ENCODE measurements around the gene TCEANC2. TPM values are rescaled to one million over a fixed set of nuclear protein-coding genes. Genes with fewer than 3 reads are reported as not detected.
A peak's percentile ranks its signal among the peaks of the same experiment; 100 is the strongest.

The TCEANC2 gene
- polyA plus RNA-seq, 1 donor: 5.4 TPM

DNA sequence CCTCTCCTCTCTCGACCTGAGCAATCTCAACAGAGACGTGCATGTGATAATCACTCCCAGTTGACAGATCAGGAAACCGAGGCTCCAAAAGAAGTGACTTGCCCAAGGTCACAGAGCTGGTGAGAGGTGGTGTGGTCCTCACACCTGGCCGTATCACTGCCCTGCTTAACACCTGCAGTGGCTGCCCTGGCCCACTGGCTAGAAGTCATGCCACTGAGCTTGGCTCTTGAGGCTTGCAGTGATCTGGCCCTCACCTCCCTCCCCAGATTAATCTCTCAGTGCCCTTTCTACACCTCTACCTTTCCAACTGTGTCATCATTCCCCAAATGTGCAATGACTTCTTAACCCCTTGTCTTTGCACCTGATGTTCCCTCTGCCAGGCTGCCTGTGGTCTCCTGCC is 60.6 kb downstream of the TCEANC2 start:
- no peak for DNase-seq (ENCODE audit: low read depth)

DNA sequence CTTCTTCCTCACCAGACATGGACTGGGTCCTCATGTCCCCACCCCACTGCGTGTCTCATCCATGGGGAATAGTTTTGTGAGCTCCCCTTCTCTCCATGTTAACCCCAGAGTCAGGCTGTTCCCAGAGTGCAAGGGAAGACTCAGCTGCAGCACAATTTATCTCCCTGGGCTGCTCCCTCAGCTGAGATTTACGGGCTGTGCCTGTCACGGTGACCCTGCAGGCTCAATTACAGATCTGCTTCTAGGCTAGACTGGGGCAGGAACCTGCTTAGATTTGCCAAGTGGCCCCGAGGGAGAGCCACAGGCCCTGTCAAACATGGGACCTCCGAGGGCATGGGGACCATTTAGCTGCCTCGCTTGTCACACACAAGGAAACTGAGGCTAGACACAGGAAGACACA is 61.5 kb downstream of the TCEANC2 start:
- DNase-seq (ENCODE audit: low read depth): no peak

DNA sequence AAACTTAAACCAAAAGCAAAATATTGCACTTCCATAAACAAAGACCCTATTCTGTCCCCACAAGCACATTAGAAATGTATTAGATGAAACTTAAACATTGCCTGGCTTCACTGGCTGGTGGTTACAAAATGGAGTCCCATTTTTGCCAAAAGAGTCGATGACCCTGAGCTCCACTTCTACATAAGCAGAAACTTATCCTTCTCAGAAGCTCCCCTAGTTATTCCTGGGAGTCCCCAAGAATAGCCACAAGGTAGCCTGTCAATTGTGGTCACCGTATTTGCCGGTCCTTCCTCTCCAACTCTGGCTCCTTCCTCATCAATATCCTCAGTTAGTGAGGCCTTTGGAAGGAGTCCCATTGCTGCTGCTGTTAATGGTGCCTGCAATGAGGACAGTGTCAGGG is 62.1 kb downstream of the TCEANC2 start:
- DNase-seq (ENCODE audit: low read depth): no peak

DNA sequence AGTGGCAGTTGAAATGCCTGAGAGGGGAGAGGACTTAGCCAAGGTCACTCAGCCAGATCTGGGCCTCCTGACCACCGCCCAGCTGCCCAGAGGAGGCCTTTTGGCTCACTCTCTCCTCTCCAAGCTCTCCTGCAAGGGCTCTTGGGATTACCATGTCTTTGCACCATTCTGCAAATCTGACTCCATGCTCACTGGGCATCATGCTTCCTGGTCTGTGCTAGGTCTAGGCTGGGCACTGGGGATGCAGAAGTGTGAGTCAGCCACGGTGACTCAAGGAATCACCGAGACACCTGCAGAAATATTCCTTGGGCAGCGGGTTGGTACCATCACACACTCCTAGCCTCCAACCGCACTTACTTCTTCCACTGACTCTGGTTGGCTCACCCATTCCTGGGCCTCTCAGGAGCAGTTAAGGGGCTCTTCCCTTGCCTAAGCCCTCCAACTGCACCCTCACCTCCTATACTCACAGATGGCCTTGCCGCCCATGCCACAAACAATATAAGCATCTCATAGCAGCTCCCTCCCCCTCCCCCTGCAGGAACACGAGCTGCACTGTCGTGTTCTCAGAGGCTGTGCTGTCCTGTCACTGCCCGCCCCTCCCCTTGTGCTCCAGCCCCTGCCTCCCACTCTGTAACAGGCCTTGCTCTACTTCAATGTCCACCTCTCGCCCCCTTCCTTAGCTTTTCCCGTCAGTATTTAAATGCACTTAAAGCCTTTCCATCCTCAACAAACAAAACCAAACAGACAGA is 64.6 kb downstream of the TCEANC2 start:
- no peak for DNase-seq (ENCODE audit: low read depth)

DNA sequence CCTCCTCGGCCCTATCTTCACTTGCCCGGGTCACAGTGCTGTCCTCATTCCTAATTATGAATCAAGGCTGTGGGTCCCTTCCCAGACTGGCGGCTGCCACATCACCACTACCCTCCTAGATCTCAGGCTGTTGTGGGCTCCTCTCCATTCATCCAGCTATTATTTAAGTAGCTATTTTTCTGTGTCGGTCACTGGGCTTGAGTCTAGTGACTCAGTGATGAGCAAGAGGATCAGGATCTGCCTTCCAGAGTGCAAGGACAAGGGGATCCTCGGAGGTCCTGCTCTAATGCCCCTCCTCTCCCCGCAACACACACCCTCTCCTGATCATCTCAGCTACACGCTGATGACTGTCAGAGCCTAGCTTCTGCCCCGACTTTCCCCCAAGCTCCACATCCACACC is 65.3 kb downstream of the TCEANC2 start:
- no peak for DNase-seq (ENCODE audit: low read depth)

DNA sequence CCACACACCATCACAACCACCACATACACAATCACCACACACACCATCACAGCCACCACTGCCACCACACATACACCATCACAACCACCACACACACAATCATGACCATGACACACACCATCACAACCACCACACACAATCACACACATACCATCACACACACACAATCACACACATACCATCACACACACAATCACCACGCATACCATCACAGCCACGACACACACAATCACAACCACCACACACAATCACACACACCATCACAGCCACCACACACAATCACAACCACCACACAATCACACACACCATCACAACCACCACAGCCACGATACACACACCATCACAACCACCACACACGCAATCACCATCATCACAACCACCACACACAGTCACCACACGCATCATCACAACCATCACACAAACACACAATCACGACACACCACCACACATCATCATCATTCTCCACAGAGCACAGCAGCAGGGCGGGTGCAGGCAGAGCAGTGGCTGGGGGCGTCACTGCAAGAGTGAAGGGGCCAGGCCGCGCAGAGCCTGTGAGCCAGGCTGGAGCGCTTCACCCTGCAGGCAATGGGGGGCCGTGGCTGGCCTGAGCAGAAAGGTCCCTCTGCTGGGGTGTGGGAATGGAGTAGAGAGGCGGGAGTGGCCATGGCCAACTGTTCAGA is 66.8 kb downstream of the TCEANC2 start:
- no peak for DNase-seq (ENCODE audit: low read depth)

DNA sequence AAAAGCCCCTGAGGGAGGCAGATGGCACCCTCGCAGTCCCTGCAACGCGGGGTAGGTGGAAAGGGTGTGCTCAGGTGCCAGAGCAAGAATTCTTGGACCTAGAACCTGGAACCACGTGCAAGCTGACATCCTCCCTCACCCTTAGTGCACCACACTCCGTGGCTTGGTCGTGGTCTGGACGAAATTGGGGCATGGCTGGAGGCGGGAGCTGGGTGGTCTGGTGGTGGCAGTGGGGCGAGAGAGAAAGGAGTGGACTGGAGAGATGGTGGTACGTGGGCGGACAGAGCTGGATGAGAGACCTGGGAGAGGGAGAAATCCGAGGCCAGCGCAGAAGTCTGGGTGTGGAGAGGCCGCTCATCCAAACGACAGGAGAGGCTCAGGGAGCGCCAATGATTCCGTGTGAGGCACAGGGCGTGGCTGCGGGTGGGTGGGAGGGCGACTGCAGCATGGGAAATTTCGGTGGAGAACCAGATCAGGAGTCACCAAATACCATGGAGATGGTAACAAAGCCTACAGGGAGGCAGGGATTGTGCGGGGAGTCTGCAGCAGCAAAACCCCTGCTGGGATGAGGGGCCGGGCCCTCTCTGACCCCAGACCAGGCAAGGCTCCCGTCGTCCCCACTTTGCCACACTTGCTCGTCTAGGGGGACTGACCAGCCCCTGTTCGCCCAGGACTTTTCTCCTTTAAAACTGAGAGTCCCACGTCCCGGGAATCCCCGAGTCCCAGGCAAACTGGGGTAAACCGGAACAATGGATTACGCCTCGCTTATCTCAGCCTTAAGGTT is 67.5 kb downstream of the TCEANC2 start:
- DNase-seq (ENCODE audit: low read depth): no peak

DNA sequence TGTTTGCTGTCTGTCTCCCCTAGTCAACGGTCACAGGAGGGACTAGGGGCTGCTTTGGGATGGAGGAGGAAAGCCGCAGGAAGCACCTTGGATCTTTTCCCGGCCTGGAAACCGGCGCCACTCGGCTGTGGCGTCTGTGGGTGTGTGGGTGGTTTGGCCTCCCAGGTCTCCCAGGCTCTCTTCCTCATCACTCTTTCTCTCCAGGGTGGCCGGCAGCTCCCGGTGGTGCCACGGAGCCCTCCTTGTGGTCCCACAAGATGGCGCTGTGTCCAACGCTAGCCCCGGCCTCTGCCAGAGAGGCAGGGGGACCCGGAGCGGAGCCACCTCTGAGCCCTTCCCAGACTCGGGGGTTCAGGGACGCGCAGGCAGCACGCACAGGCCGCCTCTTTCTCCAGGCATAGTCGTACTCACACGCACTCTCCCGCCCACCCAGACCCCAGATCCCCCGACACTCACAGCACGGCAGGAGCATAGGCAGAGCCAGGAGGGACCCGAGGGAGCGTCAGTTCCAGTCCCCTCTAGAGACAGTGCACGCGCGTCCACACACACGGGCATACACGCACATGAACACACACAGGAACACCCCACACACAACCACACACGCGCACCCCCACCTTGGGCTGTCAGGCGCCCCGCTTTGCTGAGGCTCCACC is 68.2 kb downstream of the TCEANC2 start:
- DNase-seq (ENCODE audit: low read depth): peak; percentile 22

DNA sequence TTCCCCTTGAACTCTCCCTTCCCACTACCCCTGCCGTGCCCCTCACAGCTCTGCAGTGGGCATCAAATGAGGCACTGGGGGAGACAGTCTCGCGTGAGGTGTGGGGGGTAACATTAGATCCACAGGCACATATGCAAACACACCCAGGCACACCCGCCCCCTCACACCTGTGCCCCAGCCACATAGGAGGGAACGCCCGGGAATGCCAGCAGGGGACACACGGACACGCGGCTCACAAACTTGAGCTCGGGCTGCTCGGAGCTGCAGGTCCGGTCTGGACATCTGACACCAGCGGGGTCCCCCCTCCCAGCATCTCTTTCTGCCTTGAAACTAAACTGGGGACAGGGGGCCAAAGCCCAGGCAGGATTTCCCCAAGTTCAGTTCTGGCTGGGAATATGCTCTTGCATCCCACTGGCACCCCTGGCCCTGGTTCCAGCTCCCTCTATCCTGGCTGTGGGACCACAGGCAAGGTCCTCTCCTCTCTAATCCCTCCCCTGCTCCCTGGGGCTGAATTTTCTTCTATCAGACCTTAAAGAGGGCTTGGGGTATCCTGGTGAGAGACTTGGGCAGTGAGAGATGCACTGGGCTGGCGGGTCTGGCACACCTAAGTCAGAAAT is 68.8 kb downstream of the TCEANC2 start:
- DNase-seq (ENCODE audit: low read depth): no peak

DNA sequence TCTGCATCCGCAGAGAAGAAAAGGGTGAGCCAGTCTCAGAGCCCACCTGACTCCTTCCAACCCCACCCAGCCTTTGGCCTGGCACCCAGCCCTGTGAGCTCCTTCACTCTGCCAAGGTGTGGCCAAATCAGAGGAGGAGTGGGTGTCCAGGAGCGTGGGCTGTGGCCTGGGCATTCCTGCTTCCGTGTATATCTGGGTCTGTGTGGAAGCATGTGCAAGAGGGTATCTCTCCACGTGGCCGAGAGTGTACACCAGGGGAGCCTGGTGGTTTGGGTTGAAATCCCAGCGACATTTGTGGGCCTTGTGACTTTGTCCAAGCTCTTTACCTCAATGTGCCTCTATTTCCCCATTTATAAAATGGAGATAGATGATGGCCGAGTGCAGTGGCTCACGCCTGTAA is 69.6 kb downstream of the TCEANC2 start:
- DNase-seq (ENCODE audit: low read depth): no peak

DNA sequence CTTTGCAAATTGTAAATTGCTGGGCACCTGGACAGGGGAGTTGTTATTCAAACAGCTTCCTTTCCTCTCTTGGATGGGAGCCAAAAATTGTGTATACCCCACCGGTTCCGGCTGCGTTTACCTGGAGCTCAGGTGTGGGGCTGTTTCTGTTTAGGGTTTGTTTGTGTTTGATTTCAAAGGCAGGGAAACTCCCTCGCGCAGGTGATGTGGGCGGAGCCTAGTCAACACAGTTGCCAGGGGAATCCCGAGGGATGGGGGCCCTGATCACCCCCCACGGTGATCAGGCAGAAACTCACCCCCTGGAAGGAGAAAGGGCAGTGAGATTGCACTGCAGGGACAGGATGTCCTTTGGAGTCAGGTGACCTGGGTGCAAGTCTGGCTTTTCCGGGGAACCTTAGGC is 71.1 kb downstream of the TCEANC2 start:
- no peak for DNase-seq (ENCODE audit: low read depth)

DNA sequence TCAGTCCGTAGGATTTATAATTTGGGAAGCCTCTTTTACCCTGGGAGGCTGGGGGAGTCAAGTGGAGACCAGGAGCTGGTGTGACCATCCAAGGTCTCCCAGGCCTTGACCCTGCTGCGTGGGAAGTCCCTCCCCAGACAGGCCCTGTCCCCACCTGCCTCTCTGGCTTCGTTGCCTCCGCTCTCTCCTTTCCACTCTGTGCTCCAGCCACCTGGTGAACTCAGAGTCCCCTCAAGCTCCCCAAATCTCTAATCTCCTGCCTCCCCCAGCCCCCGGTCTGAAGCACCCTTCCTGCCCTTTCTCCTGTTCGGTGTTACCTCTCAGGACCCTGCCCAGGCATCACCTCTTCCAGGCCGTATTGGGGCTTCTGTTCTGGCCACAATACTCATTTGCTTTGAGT is 71.5 kb downstream of the TCEANC2 start:
- DNase-seq (ENCODE audit: low read depth): no peak

DNA sequence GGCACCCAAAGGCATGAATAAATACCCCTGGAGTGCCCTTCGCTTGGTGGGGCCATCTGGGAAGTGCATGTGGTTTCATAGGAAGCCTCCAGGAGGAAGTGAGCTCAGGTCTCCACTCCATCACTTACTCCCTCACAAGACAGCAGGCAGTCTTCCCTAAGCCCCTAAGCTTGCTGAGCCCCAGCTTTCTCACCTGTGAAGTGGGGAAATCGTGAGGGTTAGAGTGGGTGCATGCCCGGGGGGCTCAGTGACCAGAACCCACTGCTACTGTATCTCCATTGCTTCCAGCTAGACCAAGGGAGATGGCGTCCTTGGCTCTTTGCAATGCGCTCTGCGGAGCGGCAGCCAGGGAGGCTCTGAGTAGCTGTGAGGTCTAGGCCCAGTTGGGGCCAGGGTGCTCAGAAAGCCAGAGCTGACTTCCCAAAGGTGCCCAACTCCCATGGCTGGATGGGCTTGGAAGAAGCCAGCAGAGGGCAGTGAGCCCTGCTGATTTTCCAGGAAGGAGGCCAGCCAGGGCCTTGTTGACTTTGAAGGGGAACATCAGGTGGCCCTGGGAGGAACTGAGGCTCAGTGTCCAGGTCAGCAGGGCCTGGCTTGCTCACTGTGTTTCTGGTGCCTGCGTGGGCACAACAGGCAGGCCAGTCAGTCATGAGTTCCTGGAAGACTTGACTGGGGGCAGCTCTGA is 72.1 kb downstream of the TCEANC2 start:
- DNase-seq (ENCODE audit: low read depth): no peak

DNA sequence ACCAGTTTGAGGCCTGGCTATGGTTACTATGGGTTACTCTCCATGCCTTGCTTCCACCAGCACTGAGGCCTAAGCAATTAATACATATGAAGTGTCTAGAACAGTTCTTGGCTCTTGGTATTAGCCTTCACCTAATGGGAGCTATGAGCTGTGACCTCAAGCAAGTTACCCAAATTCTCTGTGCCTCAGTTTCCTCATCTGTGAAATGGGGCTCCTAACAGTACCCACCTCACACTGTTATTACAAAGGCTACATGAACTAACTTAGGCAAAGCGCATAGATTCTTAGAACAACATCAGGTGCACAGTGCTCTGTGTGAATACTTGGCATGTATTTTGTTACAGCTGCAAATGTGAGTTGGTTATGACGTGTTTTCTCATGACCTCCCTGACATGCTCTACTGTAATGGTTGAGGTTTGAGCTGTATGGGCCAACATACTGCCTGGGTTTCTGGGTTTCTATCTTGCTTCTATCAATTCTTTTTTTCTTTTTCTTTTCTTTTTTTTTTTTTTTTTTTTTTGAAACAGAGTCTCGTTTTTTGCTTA is 72.9 kb downstream of the TCEANC2 start:
- DNase-seq (ENCODE audit: low read depth): peak; percentile 17

DNA sequence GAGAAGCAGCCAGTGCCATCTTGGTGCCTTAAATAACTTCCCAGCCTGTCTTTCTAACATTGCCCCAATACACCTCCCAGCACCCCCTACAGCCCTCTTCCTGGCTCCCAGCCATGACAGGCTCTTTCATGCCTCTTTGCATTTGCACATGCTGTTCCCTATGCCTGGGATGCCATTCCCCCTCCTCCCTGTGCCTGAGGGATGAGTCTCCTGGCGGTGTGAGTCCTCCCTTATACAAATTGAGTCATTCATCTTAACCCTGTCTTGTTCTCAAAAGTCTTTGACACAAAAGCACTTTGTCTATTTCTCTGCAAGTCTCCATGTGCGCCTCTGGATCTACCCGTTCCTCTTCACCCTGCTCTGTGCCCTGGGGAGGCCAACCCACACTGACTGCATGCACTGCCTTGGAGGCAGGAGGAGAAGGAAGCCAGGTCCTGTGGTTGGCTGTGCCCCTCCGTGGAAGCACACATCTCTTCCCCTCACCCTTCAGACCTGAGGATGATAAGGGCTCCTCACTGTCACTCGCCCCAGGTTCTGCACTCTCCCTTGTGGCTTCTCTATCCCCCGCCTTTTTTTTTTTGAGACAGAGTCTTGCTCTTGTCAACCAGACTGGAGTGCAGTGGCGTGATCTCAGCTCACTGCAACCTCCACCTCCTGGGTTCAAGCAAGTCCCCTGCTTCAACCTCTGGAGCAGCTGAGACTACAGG is 74.3 kb downstream of the TCEANC2 start:
- DNase-seq (ENCODE audit: low read depth): no peak

DNA sequence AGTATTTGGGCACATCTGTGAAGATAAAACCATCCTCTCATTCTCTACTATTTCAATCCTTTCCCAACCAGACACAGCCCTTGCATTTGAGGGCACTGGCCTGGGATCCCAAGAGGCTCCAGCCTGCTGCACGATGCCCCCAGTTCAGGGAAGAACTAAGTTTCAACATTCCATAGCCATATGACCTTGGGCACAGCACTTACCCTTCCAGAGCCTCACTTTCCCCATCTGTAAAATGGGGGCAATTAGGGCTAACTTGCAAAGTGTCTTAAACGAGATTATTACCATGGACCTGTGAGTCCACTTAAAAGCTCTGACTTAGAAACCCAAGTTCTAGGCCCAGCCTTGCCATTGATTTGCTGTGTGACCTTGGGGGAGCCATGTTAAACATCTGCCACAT is 76.5 kb downstream of the TCEANC2 start:
- no peak for DNase-seq (ENCODE audit: low read depth)

DNA sequence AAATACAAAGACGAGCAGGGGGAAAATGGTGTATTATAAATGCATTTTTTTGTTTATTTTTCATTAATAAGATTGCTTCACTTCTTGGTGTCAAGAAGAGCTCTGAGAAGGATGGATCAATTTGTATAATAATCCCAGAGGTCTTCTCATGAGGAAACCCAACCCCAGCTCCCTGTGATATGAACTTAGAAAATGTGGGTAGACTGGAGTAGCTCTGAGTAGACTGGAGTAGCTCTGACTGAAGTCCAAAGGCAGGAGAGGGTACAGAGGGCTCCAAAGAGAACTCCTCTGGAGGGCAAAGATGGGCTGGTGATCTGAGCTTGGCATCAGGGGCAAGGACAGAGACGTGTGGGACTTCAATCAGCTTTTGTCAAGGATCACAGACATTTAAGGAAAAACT is 78.0 kb downstream of the TCEANC2 start:
- no peak for DNase-seq (ENCODE audit: low read depth)

DNA sequence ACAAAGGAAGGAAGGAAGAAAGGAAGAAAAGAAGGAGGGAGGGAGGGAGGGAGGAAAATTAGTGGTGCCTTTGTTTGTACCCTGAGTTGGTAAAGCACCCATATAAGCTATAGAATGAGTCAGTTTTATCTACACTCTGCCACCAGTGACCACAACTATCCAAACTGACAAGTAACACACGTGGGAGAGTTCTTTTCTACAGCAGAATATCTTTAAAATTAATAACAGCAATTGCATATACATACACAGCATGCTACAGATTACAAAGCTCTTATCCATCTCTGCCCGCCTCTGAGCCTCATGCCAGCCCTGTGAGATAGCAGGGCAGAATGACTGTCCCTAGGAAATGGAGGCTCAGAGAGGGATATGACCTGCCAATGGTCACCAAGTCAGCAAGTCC is 79.1 kb downstream of the TCEANC2 start:
- DNase-seq (ENCODE audit: low read depth): no peak

DNA sequence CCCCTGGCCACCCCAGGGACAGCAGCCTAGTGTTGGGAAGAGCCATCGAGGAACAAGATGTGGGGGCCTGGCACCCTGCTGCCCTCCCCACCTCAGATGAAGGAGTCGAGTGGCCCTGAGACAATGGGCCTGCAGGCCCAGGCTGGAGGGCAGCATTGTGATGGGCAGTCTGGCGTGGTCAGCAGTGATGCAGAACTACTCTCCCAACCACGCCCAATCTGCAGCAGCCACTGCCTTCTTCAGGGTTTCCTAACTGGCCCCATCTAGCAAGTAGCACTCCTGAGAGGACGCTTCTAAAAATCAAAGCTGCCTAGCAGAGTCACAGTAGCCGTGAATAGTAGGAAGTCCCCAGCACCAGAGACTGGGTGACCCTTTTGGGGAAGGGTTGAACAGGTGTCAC is 80.9 kb downstream of the TCEANC2 start:
- DNase-seq (ENCODE audit: low read depth): no peak

DNA sequence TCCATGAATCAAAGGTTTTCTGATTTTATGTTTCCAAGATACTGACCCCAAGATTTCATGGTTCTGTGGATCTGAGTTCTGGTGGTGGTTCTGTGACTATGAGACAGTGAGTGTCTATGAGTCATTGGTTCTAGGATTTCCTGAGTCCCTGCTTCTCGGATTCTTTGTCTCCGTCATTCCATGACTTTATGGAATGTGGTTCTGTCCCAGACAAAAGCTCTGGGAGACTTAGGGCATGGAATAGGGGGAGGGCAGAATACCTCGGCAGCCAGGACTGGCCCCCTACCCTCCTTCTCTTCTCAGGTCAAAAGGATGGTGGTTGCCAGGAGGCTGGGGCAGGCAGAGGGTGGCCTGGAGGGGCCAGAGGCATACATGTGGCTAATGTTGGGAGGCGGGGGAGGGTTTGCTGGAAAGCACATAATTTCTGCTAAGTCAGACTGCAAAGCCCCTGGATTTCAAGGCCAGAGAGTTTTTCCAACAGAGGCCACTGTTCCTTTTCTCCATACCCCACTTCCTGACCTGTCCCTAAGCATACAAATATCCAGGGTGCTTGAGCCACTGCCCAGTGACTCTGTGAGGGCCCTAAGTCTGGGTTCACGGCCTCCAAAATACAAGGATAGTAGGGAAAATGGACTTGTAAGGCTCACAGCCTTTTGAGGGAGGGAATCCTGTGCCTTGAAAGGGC is 82.2 kb downstream of the TCEANC2 start:
- DNase-seq (ENCODE audit: low read depth): no peak
